ENCODE data around the gene STARD9. TPM values are rescaled to one million over a fixed set of nuclear protein-coding genes. Genes with fewer than 3 reads are reported as not detected.
A peak's percentile ranks its signal among the peaks of the same experiment; 100 is the strongest.

Gene STARD9
- total RNA-seq, 1 experiment from 2014 or later: 7.4 TPM

DNA sequence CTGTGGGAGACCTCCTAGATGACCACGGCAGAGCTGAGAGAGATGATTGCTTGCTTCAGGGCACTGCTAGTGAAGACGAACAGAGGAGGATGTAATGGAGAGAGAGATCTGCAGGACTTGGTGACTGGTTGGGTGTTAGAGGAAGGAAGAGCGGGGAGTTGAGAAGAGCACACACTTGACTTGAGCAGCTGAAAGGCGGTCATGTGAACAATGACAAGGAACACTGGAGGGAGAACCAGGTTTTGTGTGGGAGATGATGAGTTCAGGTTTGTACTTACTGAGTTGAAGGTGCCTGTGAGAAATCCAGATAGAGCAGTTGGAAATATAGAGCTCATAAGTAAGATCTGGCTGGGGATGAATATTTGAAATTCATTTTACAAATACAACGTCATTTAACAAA, 121.2 kb downstream of the STARD9 start:
- Histone ChIP-seq H3K27ac (no peak overlapping the region), H3K27me3 (replicated peaks) (no peaks in the 10 kb centered on the region), H3K4me3 (no peak overlapping the region), H3K9me3 (replicated peaks) (no peaks in the 10 kb centered on the region), H3K36me3 (peaks cover 45% of the 10 kb centered on the region), H3K4me1 (replicated peaks) (no peaks in the 10 kb centered on the region)
- no peak for DNase-seq (ENCODE audit: low read depth in 1 of 2, low spot score in 2 of 2)

DNA sequence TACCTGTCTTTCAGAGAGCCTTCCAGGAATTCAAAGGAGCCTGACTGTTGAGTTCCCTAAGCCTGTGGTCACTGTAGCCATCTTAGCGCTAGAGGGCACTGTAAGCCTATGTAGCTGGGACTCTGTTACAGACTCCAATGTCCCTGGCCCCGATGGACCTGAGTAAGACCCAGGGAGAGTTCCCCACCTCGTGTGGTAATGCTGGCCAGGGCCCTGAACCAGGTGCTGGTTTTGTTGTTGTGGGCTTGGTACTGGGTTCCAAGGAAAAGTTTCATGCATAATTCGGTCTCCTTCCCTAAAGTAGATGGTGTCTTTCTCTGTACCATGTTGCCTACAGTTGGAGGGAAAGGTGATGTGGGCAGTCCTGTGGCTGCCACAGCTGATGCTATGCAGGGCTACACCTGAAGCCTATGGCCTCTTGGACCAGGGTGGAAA, 129.1 kb downstream of the STARD9 start:
- Histone ChIP-seq H3K4me3 (no peak overlapping the region), H3K27ac (no peak overlapping the region), H3K9me3 (replicated peaks) (no peaks in the 10 kb centered on the region), H3K4me1 (replicated peaks) (no peaks in the 10 kb centered on the region), H3K36me3 (peaks cover 15% of the 10 kb centered on the region; the same call in 1 of the 2 replicates), H3K27me3 (replicated peaks) (no peaks in the 10 kb centered on the region)
- peak; percentile 42 to 68 for DNase-seq (ENCODE audit: low read depth in 1 of 2, low spot score in 2 of 2)

DNA sequence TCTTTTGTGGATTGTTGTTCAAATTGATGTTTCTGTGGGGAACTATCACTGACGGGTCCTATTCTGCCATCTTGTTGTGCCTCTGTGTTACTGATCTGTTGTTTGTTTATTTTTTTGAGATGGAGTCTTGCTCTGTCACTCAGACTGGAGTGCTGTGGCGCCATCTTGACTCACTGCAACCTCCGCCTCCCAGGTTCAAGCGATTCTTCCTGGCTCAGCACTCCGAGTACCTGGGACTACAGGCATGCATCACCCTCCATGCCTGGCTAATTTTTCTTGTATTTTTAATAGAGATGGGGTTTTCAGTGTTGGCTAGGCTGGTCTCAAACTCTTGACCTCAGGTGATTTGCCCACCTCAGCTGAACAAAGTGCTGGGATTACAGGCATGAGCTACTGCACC, 129.9 kb downstream of the STARD9 start:
- Histone ChIP-seq H3K27me3 (replicated peaks) (no peaks in the 10 kb centered on the region), H3K27ac (no peak overlapping the region), H3K4me3 (no peak overlapping the region), H3K9me3 (replicated peaks) (no peaks in the 10 kb centered on the region), H3K36me3 (peaks cover 15% of the 10 kb centered on the region; the same call in 1 of the 2 replicates), H3K4me1 (replicated peaks) (no peaks in the 10 kb centered on the region)
- no peak for DNase-seq (ENCODE audit: low read depth in 1 of 2, low spot score in 2 of 2)

DNA sequence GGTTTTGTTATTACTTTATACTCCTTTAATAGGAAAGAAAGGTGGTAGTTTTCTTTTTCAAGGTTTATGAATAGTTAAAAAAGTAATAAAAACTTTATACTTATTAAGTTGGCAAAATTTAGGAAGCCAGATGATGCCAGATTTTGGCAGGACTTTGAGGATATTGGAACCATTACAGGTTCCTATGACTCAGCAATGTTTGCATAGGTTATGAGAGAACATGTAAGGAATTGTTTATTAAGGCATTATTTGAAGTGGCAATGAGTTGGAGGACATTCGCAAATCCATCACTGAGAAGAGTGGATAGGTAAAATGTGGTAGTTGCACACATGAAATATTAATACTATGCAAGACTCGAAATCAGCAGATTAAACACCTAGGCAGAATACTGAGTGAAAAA, 131.7 kb downstream of the STARD9 start:
- no peak for DNase-seq (ENCODE audit: low read depth in 1 of 2, low spot score in 2 of 2)
- Histone ChIP-seq H3K27ac (no peak overlapping the region), H3K27me3 (replicated peaks) (no peaks in the 10 kb centered on the region), H3K9me3 (replicated peaks) (no peaks in the 10 kb centered on the region), H3K36me3 (peaks cover 13% of the 10 kb centered on the region; the same call in 1 of the 2 replicates), H3K4me1 (replicated peaks) (no peaks in the 10 kb centered on the region), H3K4me3 (no peak overlapping the region)

DNA sequence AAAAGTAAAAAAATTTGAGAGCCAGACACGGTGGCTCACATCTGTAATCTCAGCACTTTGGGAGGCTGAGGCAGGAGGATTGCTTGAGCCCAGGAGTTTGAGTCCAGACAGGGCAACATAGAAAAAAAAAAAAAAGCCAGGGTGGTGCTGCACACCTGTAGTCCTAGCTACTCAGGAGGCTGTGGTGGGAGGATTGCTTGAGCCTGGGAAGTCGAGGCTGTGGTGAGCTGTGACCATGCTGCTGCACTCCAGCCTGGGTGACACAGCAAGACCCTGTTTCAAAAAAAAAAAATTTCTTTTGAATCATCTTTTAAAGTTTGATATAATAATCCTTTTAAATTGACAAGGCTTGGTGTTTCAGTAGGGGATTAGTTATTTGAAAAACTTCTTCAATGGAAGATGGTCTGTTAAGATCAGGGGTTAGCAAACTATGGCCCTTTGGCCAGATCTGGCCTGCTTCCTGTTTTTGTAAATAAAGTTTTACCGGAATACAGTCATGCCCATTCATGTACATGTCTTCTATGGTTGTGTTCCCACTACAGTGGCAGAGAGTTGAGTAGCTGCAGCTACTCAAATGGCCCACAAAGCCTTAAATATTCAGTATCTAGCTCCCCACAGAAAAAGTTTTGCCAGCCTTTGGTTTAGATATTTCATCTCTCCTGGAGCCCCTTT, 132.6 kb downstream of the STARD9 start:
- no peak overlapping the region for H3K27ac ChIP-seq
- no peaks in the 10 kb centered on the region for H3K27me3 ChIP-seq (replicated peaks)
- peaks cover 13% of the 10 kb centered on the region; the same call in 1 of the 2 replicates for H3K36me3 ChIP-seq
- H3K9me3 ChIP-seq (replicated peaks): no peaks in the 10 kb centered on the region
- H3K4me1 ChIP-seq (replicated peaks): no peaks in the 10 kb centered on the region
- H3K4me3 ChIP-seq: no peak overlapping the region
- no peak for DNase-seq (ENCODE audit: low read depth in 1 of 2, low spot score in 2 of 2)

DNA sequence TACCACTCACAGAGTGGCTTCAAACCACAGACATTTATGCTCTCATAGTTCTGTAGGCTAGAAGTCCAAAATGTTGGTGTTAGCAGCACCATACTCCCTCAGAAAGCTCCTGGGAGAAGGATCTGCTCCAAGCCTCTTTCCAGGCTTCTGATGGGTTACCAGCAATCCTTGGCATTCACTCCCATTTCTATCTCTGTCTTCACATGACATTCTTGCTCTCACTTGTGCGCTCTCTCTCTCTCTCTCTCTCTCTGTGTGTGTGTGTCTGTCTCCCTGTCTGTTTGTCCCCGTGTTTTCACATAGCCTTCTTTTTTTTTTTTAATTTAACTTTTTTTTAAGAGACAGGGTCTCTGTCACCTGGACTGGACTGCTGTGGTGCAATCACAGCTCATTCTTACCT, 135.3 kb downstream of the STARD9 start:
- no peak overlapping the region for H3K4me3 ChIP-seq
- H3K4me1 ChIP-seq (replicated peaks): no peaks in the 10 kb centered on the region
- no peaks in the 10 kb centered on the region for H3K27me3 ChIP-seq (replicated peaks)
- no peaks in the 10 kb centered on the region for H3K9me3 ChIP-seq (replicated peaks)
- no peak overlapping the region for H3K27ac ChIP-seq
- peaks cover 8% of the 10 kb centered on the region; the same call in 1 of the 2 replicates for H3K36me3 ChIP-seq
- DNase-seq (ENCODE audit: low read depth in 1 of 2, low spot score in 2 of 2): no peak

DNA sequence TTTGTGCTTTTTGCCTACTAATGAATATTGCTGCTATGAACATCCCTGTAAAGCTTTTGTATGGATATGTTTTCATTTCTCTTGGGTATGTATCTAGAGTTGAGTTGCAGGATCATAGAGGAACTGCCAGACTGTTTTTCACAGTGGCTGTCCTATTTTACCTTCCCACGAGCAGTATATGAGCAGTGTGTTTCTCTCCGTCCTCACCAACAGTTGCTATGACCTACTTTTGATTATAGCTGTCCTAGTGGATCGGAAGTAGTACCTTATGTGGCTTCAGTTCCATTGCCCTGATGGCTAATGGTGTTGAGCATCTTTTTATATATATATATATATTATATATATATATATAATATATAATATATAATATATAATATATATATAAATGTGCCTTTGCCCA, 136.3 kb downstream of the STARD9 start:
- Histone ChIP-seq H3K36me3 (peaks cover 8% of the 10 kb centered on the region), H3K27ac (no peak overlapping the region), H3K4me3 (no peak overlapping the region), H3K9me3 (replicated peaks) (no peaks in the 10 kb centered on the region), H3K4me1 (replicated peaks) (no peaks in the 10 kb centered on the region), H3K27me3 (replicated peaks) (no peaks in the 10 kb centered on the region)
- DNase-seq (ENCODE audit: low read depth in 1 of 2, low spot score in 2 of 2): no peak

DNA sequence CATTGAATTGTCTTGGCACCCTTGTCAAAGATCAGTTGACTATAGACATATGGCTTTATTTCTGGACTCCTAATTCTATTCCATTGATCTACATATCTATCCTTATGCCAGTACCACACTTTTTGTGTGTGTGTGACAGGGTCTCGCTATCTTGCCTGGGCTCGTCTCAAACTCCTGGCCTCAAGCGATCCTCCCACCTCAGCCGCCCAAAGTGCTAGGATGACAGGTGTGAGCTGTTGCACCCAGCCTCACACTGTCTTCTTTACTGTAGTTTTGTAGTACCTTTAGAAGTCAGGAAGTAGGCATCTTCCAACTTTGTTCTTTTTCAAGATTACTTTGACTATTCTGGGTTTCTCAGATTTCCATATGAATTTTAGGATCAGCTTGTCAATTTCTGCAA, 137.2 kb downstream of the STARD9 start:
- no peak for DNase-seq (ENCODE audit: low read depth in 1 of 2, low spot score in 2 of 2)
- Histone ChIP-seq H3K9me3 (replicated peaks) (no peaks in the 10 kb centered on the region), H3K27me3 (replicated peaks) (no peaks in the 10 kb centered on the region), H3K4me3 (no peak overlapping the region), H3K36me3 (peaks cover 8% of the 10 kb centered on the region), H3K27ac (no peak overlapping the region), H3K4me1 (replicated peaks) (no peaks in the 10 kb centered on the region)

DNA sequence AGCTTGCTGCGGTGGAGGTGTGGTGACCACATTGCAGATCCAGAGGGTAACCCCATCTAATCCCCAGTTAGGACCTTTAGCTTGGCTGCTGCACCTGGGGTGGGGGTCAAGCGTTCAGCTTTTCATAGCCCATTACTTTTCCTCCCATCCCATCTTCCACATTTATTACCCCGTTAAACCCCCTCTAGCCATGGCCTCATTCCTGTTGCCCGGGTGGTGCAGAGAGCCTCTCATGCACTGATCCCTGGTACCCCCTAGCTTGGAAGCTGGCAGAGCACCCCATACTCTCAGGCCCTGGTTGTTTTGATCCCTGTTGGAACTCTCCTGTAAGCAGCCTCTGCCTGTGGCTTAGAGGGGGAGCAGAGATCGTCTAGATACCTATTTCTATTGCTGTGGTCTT, 140.7 kb downstream of the STARD9 start:
- H3K36me3 ChIP-seq: peaks cover 28% of the 10 kb centered on the region
- H3K4me1 ChIP-seq (replicated peaks): no peaks in the 10 kb centered on the region
- no peaks in the 10 kb centered on the region for H3K27me3 ChIP-seq (replicated peaks)
- DNase-seq (ENCODE audit: low read depth in 1 of 2, low spot score in 2 of 2): no peak
- no peak overlapping the region for H3K4me3 ChIP-seq
- no peaks in the 10 kb centered on the region for H3K9me3 ChIP-seq (replicated peaks)
- no peak overlapping the region for H3K27ac ChIP-seq

DNA sequence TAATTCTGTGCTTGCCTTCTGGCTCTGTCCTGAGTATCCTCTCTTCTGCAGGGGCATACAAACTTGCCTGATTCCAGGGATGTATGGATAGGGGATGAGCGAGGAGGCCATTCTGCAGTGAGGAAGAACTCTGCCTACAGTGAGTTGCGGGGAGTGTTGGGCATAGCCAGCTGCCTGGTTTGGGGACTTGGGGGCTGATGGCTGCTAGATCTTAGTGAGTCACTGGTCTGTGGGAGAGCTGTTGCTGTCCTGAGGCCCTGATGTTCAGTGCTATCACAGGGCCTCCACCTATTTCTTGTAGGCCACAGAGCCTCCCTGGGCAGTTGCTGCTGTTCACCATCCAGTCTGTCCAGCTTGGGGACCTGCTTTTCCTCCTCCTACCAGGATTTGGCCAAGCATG, 141.2 kb downstream of the STARD9 start:
- Histone ChIP-seq H3K27me3 (replicated peaks) (no peaks in the 10 kb centered on the region), H3K4me3 (no peak overlapping the region)
- DNase-seq (ENCODE audit: low read depth in 1 of 2, low spot score in 2 of 2): no peak

DNA sequence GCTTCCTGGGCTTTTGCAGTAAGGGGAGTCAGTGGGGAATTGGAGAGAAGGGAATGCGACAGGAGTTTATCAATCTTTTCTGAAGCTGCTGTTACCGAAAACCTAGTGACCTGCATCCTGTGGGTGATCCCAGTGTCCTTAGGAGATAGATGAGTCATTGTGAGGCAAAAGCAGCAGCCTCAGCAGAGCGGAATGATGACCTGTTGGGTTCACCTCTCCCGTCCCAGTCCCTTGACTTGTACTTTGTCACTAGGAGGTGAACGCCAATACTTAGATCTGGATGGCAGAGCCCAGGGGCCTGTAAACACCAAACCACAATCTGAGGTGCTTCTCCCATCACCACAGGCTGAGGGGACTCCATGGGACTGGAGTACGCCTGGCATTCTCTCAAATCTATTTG, 143.6 kb downstream of the STARD9 start:
- Histone ChIP-seq H3K27ac (no peak overlapping the region), H3K4me3 (no peak overlapping the region), H3K36me3 (peaks cover 52% of the 10 kb centered on the region), H3K27me3 (replicated peaks) (no peaks in the 10 kb centered on the region), H3K9me3 (replicated peaks) (no peaks in the 10 kb centered on the region), H3K4me1 (replicated peaks) (no peaks in the 10 kb centered on the region)
- no peak for DNase-seq (ENCODE audit: low read depth in 1 of 2, low spot score in 2 of 2)

More for the DNA sequence above, 141.2 kb downstream of the STARD9 start:
- Histone ChIP-seq H3K36me3 (peaks cover 27% of the 10 kb centered on the region), H3K4me1 (replicated peaks) (no peaks in the 10 kb centered on the region), H3K9me3 (replicated peaks) (no peaks in the 10 kb centered on the region), H3K27ac (no peak overlapping the region)

DNA sequence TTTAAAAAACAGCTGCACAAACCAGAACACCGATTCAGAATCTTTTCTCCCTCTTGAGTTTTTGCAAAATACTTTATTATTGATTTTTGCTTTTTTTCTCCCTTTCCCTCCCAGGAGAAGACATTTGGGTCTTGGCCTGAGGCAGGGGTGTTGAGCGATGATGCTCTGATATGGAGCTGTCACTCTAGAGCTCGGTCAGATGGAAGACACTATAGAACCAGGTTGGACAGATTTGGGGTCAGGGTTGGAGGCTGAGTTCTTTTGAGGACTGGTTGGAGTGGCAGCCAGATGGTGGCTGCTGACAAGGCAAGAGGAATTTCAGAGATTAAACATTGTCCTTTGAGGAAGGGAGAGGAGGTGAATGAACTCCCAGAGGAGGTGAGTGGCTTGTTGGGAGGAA, 144.7 kb downstream of the STARD9 start:
- Histone ChIP-seq H3K27me3 (replicated peaks) (no peaks in the 10 kb centered on the region), H3K9me3 (replicated peaks) (no peaks in the 10 kb centered on the region), H3K4me1 (replicated peaks) (no peaks in the 10 kb centered on the region), H3K4me3 (no peak overlapping the region), H3K36me3 (peaks cover 62% of the 10 kb centered on the region), H3K27ac (no peak overlapping the region)
- no peak for DNase-seq (ENCODE audit: low read depth in 1 of 2, low spot score in 2 of 2)

DNA sequence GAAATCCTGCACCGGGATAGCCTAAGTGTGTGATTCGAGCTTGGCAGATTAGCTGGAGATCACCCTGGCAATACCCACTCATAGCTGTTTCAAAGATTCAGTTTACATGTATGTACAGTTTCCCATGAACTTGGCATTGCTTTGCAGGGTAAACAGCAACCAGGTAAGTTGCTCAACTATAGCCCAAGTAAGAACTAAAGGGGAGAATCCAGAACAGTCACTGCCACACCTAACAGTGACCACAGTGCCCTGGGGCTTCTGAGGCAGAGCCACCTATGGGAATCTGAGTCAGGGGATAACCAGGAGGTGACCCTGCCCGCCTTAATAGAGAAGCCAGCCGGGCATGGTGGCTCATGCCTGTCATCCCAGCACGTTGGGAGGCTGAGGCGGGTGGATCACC, 145.6 kb downstream of the STARD9 start:
- Histone ChIP-seq H3K9me3 (replicated peaks) (no peaks in the 10 kb centered on the region), H3K36me3 (peaks cover 71% of the 10 kb centered on the region), H3K27me3 (replicated peaks) (no peaks in the 10 kb centered on the region), H3K27ac (no peak overlapping the region), H3K4me1 (replicated peaks) (no peaks in the 10 kb centered on the region), H3K4me3 (no peak overlapping the region)
- DNase-seq (ENCODE audit: low read depth in 1 of 2, low spot score in 2 of 2): no peak

DNA sequence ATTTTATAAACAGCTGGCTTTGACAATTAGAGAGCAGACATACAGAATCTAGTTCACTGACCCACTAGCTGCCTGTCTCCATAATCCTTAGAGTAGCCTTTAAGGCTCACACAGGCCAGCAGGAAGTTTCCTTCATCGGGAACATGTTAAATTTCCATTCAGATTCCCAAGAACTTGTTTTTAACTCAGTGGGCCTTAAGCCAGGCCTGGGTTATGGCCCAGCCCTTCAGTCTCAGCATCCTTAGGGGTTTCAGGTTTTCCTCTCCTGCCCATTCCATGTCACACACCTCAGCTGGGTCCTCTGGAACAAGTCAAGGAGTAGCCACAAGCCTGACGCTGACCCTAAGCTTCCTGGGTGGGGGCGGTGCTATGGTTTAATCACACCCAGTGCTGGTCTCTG, 146.5 kb downstream of the STARD9 start:
- no peak overlapping the region for H3K4me3 ChIP-seq
- no peak overlapping the region for H3K27ac ChIP-seq
- H3K4me1 ChIP-seq (replicated peaks): no peaks in the 10 kb centered on the region
- no peak for DNase-seq (ENCODE audit: low read depth in 1 of 2, low spot score in 2 of 2)
- H3K36me3 ChIP-seq: peaks cover 80% of the 10 kb centered on the region
- no peaks in the 10 kb centered on the region for H3K27me3 ChIP-seq (replicated peaks)
- no peaks in the 10 kb centered on the region for H3K9me3 ChIP-seq (replicated peaks)

DNA sequence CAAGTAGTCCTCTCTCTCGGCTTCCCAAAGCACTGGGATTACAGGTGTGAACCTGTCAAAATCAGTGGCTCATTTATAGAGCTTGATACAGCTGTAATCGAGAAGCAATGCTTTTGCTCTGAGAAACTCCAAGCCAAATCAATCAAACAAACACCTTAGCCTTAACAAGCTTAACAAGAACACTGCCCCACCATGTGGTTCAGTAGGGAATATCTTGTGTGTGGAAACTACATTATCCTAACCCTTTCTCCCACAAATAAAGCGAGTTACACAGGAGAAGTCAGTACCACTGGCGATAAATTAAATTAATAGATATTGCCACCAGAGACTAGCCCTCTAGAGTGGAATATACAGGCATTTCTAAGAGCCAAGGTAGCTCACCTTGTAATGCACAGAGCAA, 147.7 kb downstream of the STARD9 start:
- no peak for DNase-seq (ENCODE audit: low read depth in 1 of 2, low spot score in 2 of 2)
- no peak overlapping the region for H3K27ac ChIP-seq

More for the DNA sequence above, 147.7 kb downstream of the STARD9 start:
- no peaks in the 10 kb centered on the region for H3K4me1 ChIP-seq (replicated peaks)
- no peak overlapping the region for H3K4me3 ChIP-seq
- H3K27me3 ChIP-seq (replicated peaks): no peaks in the 10 kb centered on the region
- peaks cover 91% of the 10 kb centered on the region for H3K36me3 ChIP-seq
- no peaks in the 10 kb centered on the region for H3K9me3 ChIP-seq (replicated peaks)

Data from SJSA1 (cell line).